ENCODE measurements around the gene DOK7. TPM values are rescaled to one million over a fixed set of nuclear protein-coding genes. Genes with fewer than 3 reads are reported as not detected.

The DOK7 gene
- total RNA-seq, 6 experiments from 2014 or later, result 0.73 to 2.4 (median 1.5) TPM

GRCh38 chr4:3468154-3468553 is 5.0 kb downstream of the DOK7 start:
- TF ChIP-seq CTCF (IDR thresholded peaks at IDR 0.05) (no peak), POLR2A (IDR thresholded peaks at IDR 0.05) (no peak)

GRCh38 chr4:3468804-3469203 is 5.7 kb downstream of the DOK7 start:
- intact Hi-C loops (cut with DNase I), result no loop called here
- H3K36me3 ChIP-seq, result no peaks in the 10 kb centered on the region
- WGBS (ENCODE audit: insufficient coverage, low coverage, low lambda C conversion rate, missing lambda C conversion rate), result 96% methylated on average over 7 of the region's 11 CpGs
- no peak for ATAC-seq
- H3K4me3 ChIP-seq, result no peak overlapping the region
- no peaks in the 10 kb centered on the region for H3K9me3 ChIP-seq
- TF ChIP-seq CTCF (IDR thresholded peaks at IDR 0.05) (no peak), POLR2A (IDR thresholded peaks at IDR 0.05) (no peak)
- DNase-seq, result no peak
- no peaks in the 10 kb centered on the region for H3K4me1 ChIP-seq
- no peaks in the 10 kb centered on the region for H3K27me3 ChIP-seq
- H3K27ac ChIP-seq, result no peak overlapping the region

More at GRCh38 chr4:3468154-3468553, 5.0 kb downstream of the DOK7 start:
- WGBS (ENCODE audit: insufficient coverage, low coverage, low lambda C conversion rate, missing lambda C conversion rate), result 90% methylated on average over 9 of the region's 10 CpGs
- intact Hi-C loops (cut with DNase I), result no loop called here
- H3K9me3 ChIP-seq, result no peaks in the 10 kb centered on the region
- no peaks in the 10 kb centered on the region for H3K36me3 ChIP-seq
- H3K27me3 ChIP-seq, result no peaks in the 10 kb centered on the region
- no peak overlapping the region for H3K4me3 ChIP-seq
- ATAC-seq, result no peak
- H3K27ac ChIP-seq, result no peak overlapping the region
- DNase-seq, result no peak
- H3K4me1 ChIP-seq, result no peaks in the 10 kb centered on the region

GRCh38 chr4:3469386-3470243 is 6.5 kb downstream of the DOK7 start:
- no peak for ATAC-seq
- intact Hi-C loops (cut with DNase I), result no loop called here
- H3K36me3 ChIP-seq, result no peaks in the 10 kb centered on the region
- 100% methylated on average over 3 of the region's 31 CpGs for WGBS (ENCODE audit: insufficient coverage, low coverage, low lambda C conversion rate, missing lambda C conversion rate)
- no peak for TF ChIP-seq CTCF (IDR thresholded peaks at IDR 0.05)
- no peak for TF ChIP-seq POLR2A (IDR thresholded peaks at IDR 0.05)
- DNase-seq, result no peak
- no peak overlapping the region for H3K27ac ChIP-seq
- no peaks in the 10 kb centered on the region for H3K4me1 ChIP-seq
- H3K27me3 ChIP-seq, result no peaks in the 10 kb centered on the region
- no peaks in the 10 kb centered on the region for H3K9me3 ChIP-seq
- H3K4me3 ChIP-seq, result no peak overlapping the region

GRCh38 chr4:3470244-3471097 is 7.4 kb downstream of the DOK7 start:
- TF ChIP-seq POLR2A (IDR thresholded peaks at IDR 0.05) (no peak), CTCF (IDR thresholded peaks at IDR 0.05) (no peak)
- ATAC-seq (no peak), DNase-seq (no peak)
- H3K9me3 ChIP-seq, result no peaks in the 10 kb centered on the region
- WGBS (ENCODE audit: insufficient coverage, low coverage, low lambda C conversion rate, missing lambda C conversion rate), result 71% methylated on average over 20 of the region's 25 CpGs
- H3K4me1 ChIP-seq, result no peaks in the 10 kb centered on the region
- H3K27me3 ChIP-seq, result no peaks in the 10 kb centered on the region
- intact Hi-C loops (cut with DNase I), result no loop called here
- no peak overlapping the region for H3K27ac ChIP-seq
- no peaks in the 10 kb centered on the region for H3K36me3 ChIP-seq
- H3K4me3 ChIP-seq, result no peak overlapping the region
